Measurements from ENCODE around the gene ZNF532. TPM values are rescaled to one million over a fixed set of nuclear protein-coding genes. Genes with fewer than 3 reads are reported as not detected.

Gene ZNF532
- polyA plus RNA-seq, 1 donor (not counting 4 experiments of a cell fraction or from before 2014, with no cell fraction given): 31.5 TPM

GRCh38 chr18:58851856-58852255 is 12.8 kb upstream of the ZNF532 start:
- no peak overlapping the region for H3K27ac ChIP-seq (ENCODE audit: control insufficient read depth, insufficient read depth, low read length)
- H3K36me3 ChIP-seq (ENCODE audit: control insufficient read depth in 2 of 2, extremely low read depth in 1 of 2, insufficient read depth in 2 of 2, low read length in 2 of 2): no peaks in the 10 kb centered on the region
- H3K4me3 ChIP-seq (ENCODE audit: control insufficient read depth in 2 of 3, extremely low read depth in 1 of 3, insufficient read depth in 2 of 3, low read depth in 1 of 3, low read length in 3 of 3): no peak overlapping the region
- no peaks in the 10 kb centered on the region for H3K27me3 ChIP-seq (ENCODE audit: control insufficient read depth, extremely low read depth, insufficient read depth, low read length)
- no peaks in the 10 kb centered on the region for H3K9me3 ChIP-seq (ENCODE audit: control insufficient read depth, low read depth, low read length)
- dilution Hi-C loops (cut with MboI; ENCODE audit: extremely low pct_ligation_motif_present, low sequenced_read_pairs): no loop called here
- H3K79me2 ChIP-seq (ENCODE audit: control insufficient read depth, insufficient read depth, low read length): no peaks in the 10 kb centered on the region
- H3K9ac ChIP-seq (ENCODE audit: control insufficient read depth, extremely low read depth, insufficient read depth, low read length): no peak overlapping the region
- TF ChIP-seq, protein P1, sequence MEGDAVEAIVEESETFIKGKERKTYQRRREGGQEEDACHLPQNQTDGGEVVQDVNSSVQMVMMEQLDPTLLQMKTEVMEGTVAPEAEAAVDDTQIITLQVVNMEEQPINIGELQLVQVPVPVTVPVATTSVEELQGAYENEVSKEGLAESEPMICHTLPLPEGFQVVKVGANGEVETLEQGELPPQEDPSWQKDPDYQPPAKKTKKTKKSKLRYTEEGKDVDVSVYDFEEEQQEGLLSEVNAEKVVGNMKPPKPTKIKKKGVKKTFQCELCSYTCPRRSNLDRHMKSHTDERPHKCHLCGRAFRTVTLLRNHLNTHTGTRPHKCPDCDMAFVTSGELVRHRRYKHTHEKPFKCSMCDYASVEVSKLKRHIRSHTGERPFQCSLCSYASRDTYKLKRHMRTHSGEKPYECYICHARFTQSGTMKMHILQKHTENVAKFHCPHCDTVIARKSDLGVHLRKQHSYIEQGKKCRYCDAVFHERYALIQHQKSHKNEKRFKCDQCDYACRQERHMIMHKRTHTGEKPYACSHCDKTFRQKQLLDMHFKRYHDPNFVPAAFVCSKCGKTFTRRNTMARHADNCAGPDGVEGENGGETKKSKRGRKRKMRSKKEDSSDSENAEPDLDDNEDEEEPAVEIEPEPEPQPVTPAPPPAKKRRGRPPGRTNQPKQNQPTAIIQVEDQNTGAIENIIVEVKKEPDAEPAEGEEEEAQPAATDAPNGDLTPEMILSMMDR (optimal IDR thresholded peaks at IDR 0.05 in 1 of 3, IDR thresholded peaks at IDR 0.05 in 1 of 3, conservative IDR thresholded peaks at IDR 0.05 in 1 of 3; ENCODE audit: extremely low read depth in 1 of 3, insufficient read depth in 2 of 3, low read length in 3 of 3): no peak
- no peak for TF ChIP-seq EZH2 (IDR thresholded peaks at IDR 0.05; ENCODE audit: low read length)
- no peak overlapping the region for H2AFZ ChIP-seq (ENCODE audit: control insufficient read depth, low read length)
- peaks cover 32% of the 10 kb centered on the region for H3K4me1 ChIP-seq (ENCODE audit: control insufficient read depth, extremely low read depth, insufficient read depth, low read length)
- no peak overlapping the region for H3K4me2 ChIP-seq (ENCODE audit: control insufficient read depth, extremely low read depth, insufficient read depth, low read depth, low read length)
- H3K9me1 ChIP-seq (ENCODE audit: control insufficient read depth, extremely low read depth, insufficient read depth, low read length): no peaks in the 10 kb centered on the region
- FAIRE-seq (no peak), DNase-seq (ENCODE audit: low read depth, low spot score) (no peak)
- no peaks in the 10 kb centered on the region for H4K20me1 ChIP-seq (ENCODE audit: control insufficient read depth, extremely low read depth, insufficient read depth, low read length)

DNA sequence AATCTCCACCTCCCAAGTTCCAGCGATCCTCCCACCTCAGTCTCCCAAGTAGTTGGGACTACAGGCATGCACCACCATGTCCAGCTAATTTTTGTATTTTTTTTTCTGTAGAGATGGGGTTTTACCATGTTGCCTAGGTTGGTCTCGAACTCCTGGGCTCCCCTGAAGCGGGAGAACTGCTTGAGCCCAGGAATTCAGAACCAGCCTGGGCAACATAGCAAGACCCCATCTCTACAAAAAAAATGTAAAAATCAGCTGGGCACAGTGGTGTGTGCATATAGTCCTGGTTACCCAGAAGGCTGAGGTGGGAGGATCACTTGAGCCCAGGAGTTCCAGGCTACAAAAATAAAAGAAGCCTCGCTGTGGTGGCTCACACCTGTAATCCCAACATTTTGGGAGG is 12.0 kb upstream of the ZNF532 start:
- Histone ChIP-seq H2AFZ (ENCODE audit: control insufficient read depth, low read length) (no peak overlapping the region), H3K4me3 (ENCODE audit: control insufficient read depth in 2 of 3, extremely low read depth in 1 of 3, insufficient read depth in 2 of 3, low read depth in 1 of 3, low read length in 3 of 3) (no peak overlapping the region), H3K4me1 (ENCODE audit: control insufficient read depth, extremely low read depth, insufficient read depth, low read length) (peaks cover 32% of the 10 kb centered on the region), H3K9me3 (ENCODE audit: control insufficient read depth, low read depth, low read length) (no peaks in the 10 kb centered on the region), H3K79me2 (ENCODE audit: control insufficient read depth, insufficient read depth, low read length) (no peaks in the 10 kb centered on the region), H3K9ac (ENCODE audit: control insufficient read depth, extremely low read depth, insufficient read depth, low read length) (no peak overlapping the region), H3K27ac (ENCODE audit: control insufficient read depth, insufficient read depth, low read length) (no peak overlapping the region), H3K9me1 (ENCODE audit: control insufficient read depth, extremely low read depth, insufficient read depth, low read length) (no peaks in the 10 kb centered on the region), H4K20me1 (ENCODE audit: control insufficient read depth, extremely low read depth, insufficient read depth, low read length) (no peaks in the 10 kb centered on the region), H3K27me3 (ENCODE audit: control insufficient read depth, extremely low read depth, insufficient read depth, low read length) (no peaks in the 10 kb centered on the region), H3K36me3 (ENCODE audit: control insufficient read depth in 2 of 2, extremely low read depth in 1 of 2, insufficient read depth in 2 of 2, low read length in 2 of 2) (no peaks in the 10 kb centered on the region), H3K4me2 (ENCODE audit: control insufficient read depth, extremely low read depth, insufficient read depth, low read depth, low read length) (no peak overlapping the region)
- DNase-seq (ENCODE audit: low read depth, low spot score) (no peak), FAIRE-seq (no peak)
- dilution Hi-C loops (cut with MboI; ENCODE audit: extremely low pct_ligation_motif_present, low sequenced_read_pairs): no loop called here
- TF ChIP-seq, protein P1 (optimal IDR thresholded peaks at IDR 0.05 in 1 of 3, IDR thresholded peaks at IDR 0.05 in 1 of 3, conservative IDR thresholded peaks at IDR 0.05 in 1 of 3; ENCODE audit: extremely low read depth in 1 of 3, insufficient read depth in 2 of 3, low read length in 3 of 3): no peak
- TF ChIP-seq EZH2 (IDR thresholded peaks at IDR 0.05; ENCODE audit: low read length): no peak

Measured in keratinocyte (primary cell).